Effector memory CD8-positive, alpha-beta T cell (primary cell): ENCODE results near the gene ACAD11.
"Not testable (repeated sequence)": the region's sequence is repeated elsewhere in the genome, so short reads cannot be mapped to it uniquely, and the experiment has no call there.

ENCODE experiments used
- ATAC-seq: fragments of 150-1000 bp; cut with Tn5 transposase; replicated peaks from 2 replicates; pipeline ENCODE4 v1.10.0; 2021; ENCODE audit warnings: mild to moderate bottlenecking, moderate library complexity
- DNase-seq, 3 experiments: peaks; one replicate each; pipeline ENCODE4 v3.0.0; 2021
- H3K27ac Mint-ChIP-seq, 2 donors: one replicate each; pipeline ENCODE4 v1.8.0; 2022; ENCODE audit warnings: mild to moderate bottlenecking in 2 of 2, mixed read lengths in 2 of 2, moderate library complexity in 2 of 2
- H3K27me3 Mint-ChIP-seq, 2 donors: one replicate each; pipeline ENCODE4 v1.8.0; 2022; ENCODE audit warnings: mixed read lengths in 2 of 2
- H3K36me3 Mint-ChIP-seq: one replicate; pipeline ENCODE4 v1.8.0; 2022; ENCODE audit warnings: mild to moderate bottlenecking, moderate library complexity, mixed read lengths; ENCODE audit not compliant: insufficient read depth
- H3K4me1 Mint-ChIP-seq, 2 donors: one replicate each; pipeline ENCODE4 v1.8.0; 2022; ENCODE audit warnings: low read depth in 2 of 2, mixed read lengths in 2 of 2
- H3K4me3 Mint-ChIP-seq, 2 donors: one replicate each; pipeline ENCODE4 v1.8.0; 2022; ENCODE audit warnings: mild to moderate bottlenecking in 2 of 2, mixed read lengths in 2 of 2, moderate library complexity in 2 of 2
- H3K9me3 Mint-ChIP-seq, 2 donors: one replicate each; pipeline ENCODE4 v1.8.0; 2022; ENCODE audit warnings: mixed read lengths in 2 of 2

The ACAD11 gene

GRCh38 chr3:132573797-132574211 is 85.8 kb downstream of the ACAD11 start:
- Mint-ChIP-seq H3K9me3 (no peaks in the 10 kb centered on the region), H3K27me3 (no peaks in the 10 kb centered on the region), H3K4me3 (no peak overlapping the region), H3K27ac (no peak overlapping the region), H3K36me3 (peaks cover 18% of the 10 kb centered on the region), H3K4me1 (no peaks in the 10 kb centered on the region)
- no peak for ATAC-seq
- DNase-seq = no peak

GRCh38 chr3:132570016-132570415 is 89.6 kb downstream of the ACAD11 start:
- Mint-ChIP-seq H3K9me3 (no peaks in the 10 kb centered on the region), H3K27ac (no peak overlapping the region), H3K36me3 (peaks cover 9% of the 10 kb centered on the region), H3K27me3 (no peaks in the 10 kb centered on the region), H3K4me3 (no peak overlapping the region), H3K4me1 (no peaks in the 10 kb centered on the region)
- DNase-seq (no peak), ATAC-seq (no peak)

- no peaks in the 10 kb centered on the region for H3K9me3 Mint-ChIP-seq
- H3K4me1 Mint-ChIP-seq = no peaks in the 10 kb centered on the region
- no peaks in the 10 kb centered on the region for H3K27me3 Mint-ChIP-seq
- ATAC-seq (no peak), DNase-seq (no peak)
- H3K36me3 Mint-ChIP-seq = peaks cover 7% of the 10 kb centered on the region
- H3K27ac Mint-ChIP-seq = no peak overlapping the region
- no peak overlapping the region for H3K4me3 Mint-ChIP-seq
Observed at GRCh38 chr3:132569580-132569979, 90.0 kb downstream of the ACAD11 start.

GRCh38 chr3:132569153-132569552 is 90.5 kb downstream of the ACAD11 start:
- Mint-ChIP-seq H3K9me3 (no peaks in the 10 kb centered on the region), H3K4me1 (no peaks in the 10 kb centered on the region), H3K4me3 (no peak overlapping the region), H3K27ac (no peak overlapping the region), H3K27me3 (no peaks in the 10 kb centered on the region), H3K36me3 (peaks cover 7% of the 10 kb centered on the region)
- ATAC-seq (no peak), DNase-seq (no peak)

GRCh38 chr3:132568422-132568821 is 91.2 kb downstream of the ACAD11 start:
- ATAC-seq (no peak), DNase-seq (no peak)
- H3K27ac Mint-ChIP-seq = peak overlapping the region in 1 of 2 donors; percentile 19
- H3K9me3 Mint-ChIP-seq = no peaks in the 10 kb centered on the region
- H3K36me3 Mint-ChIP-seq = peaks cover 7% of the 10 kb centered on the region
- no peaks in the 10 kb centered on the region for H3K4me1 Mint-ChIP-seq
- no peak overlapping the region for H3K4me3 Mint-ChIP-seq
- no peaks in the 10 kb centered on the region for H3K27me3 Mint-ChIP-seq

GRCh38 chr3:132564070-132564465 is 95.5 kb downstream of the ACAD11 start:
- no peaks in the 10 kb centered on the region for H3K4me1 Mint-ChIP-seq
- H3K36me3 Mint-ChIP-seq = peaks cover 3% of the 10 kb centered on the region
- no peak for DNase-seq
- no peak for ATAC-seq
- H3K9me3 Mint-ChIP-seq = no peaks in the 10 kb centered on the region
- H3K4me3 Mint-ChIP-seq = no peak overlapping the region
- H3K27ac Mint-ChIP-seq = no peak overlapping the region
- H3K27me3 Mint-ChIP-seq = no peaks in the 10 kb centered on the region

- Mint-ChIP-seq H3K4me3 (no peak overlapping the region), H3K4me1 (no peaks in the 10 kb centered on the region), H3K9me3 (no peaks in the 10 kb centered on the region), H3K27ac (no peak overlapping the region), H3K36me3 (peaks cover 3% of the 10 kb centered on the region), H3K27me3 (no peaks in the 10 kb centered on the region)
- DNase-seq = no peak
- no peak for ATAC-seq
Observed at GRCh38 chr3:132563420-132564069, 96.1 kb downstream of the ACAD11 start.

GRCh38 chr3:132561003-132561402 is 98.6 kb downstream of the ACAD11 start:
- Mint-ChIP-seq H3K9me3 (no peaks in the 10 kb centered on the region), H3K4me1 (no peaks in the 10 kb centered on the region), H3K4me3 (no peak overlapping the region), H3K27me3 (no peaks in the 10 kb centered on the region), H3K27ac (no peak overlapping the region), H3K36me3 (peaks cover 3% of the 10 kb centered on the region)
- ATAC-seq = no peak
- no peak for DNase-seq

GRCh38 chr3:132556508-132557159 is 103.0 kb downstream of the ACAD11 start:
- no peak for DNase-seq
- no peaks in the 10 kb centered on the region for H3K9me3 Mint-ChIP-seq
- ATAC-seq = no peak
- H3K27me3 Mint-ChIP-seq = no peaks in the 10 kb centered on the region
- no peak overlapping the region for H3K27ac Mint-ChIP-seq
- no peak overlapping the region for H3K4me3 Mint-ChIP-seq
- H3K36me3 Mint-ChIP-seq = no peaks in the 10 kb centered on the region
- H3K4me1 Mint-ChIP-seq = no peaks in the 10 kb centered on the region

GRCh38 chr3:132556036-132556386 is 103.6 kb downstream of the ACAD11 start:
- H3K36me3 Mint-ChIP-seq, DNase-seq, H3K27me3 Mint-ChIP-seq, H3K27ac Mint-ChIP-seq, H3K9me3 Mint-ChIP-seq, H3K4me1 Mint-ChIP-seq, H3K4me3 Mint-ChIP-seq, ATAC-seq: not testable (repeated sequence)

- Mint-ChIP-seq H3K36me3 (no peaks in the 10 kb centered on the region), H3K27ac (no peak overlapping the region), H3K4me1 (peaks cover 0 to under 1% of the 10 kb centered on the region in 2 donors), H3K27me3 (no peaks in the 10 kb centered on the region), H3K9me3 (no peaks in the 10 kb centered on the region), H3K4me3 (no peak overlapping the region)
- DNase-seq (no peak), ATAC-seq (no peak)
Observed at GRCh38 chr3:132555306-132556035, 104.1 kb downstream of the ACAD11 start.

GRCh38 chr3:132554437-132554836 is 105.2 kb downstream of the ACAD11 start:
- Mint-ChIP-seq H3K36me3 (no peaks in the 10 kb centered on the region), H3K4me3 (no peak overlapping the region), H3K9me3 (no peaks in the 10 kb centered on the region), H3K27me3 (no peaks in the 10 kb centered on the region), H3K27ac (peak overlapping the region in 1 of 2 donors; percentile 5), H3K4me1 (peaks cover 4 to 7% of the 10 kb centered on the region in 2 donors)
- DNase-seq (no peak), ATAC-seq (no peak)

- peaks cover 4 to 7% of the 10 kb centered on the region in 2 donors for H3K4me1 Mint-ChIP-seq
- no peaks in the 10 kb centered on the region for H3K36me3 Mint-ChIP-seq
- DNase-seq (no peak), ATAC-seq (no peak)
- no peaks in the 10 kb centered on the region for H3K9me3 Mint-ChIP-seq
- no peak overlapping the region for H3K27ac Mint-ChIP-seq
- H3K27me3 Mint-ChIP-seq = no peaks in the 10 kb centered on the region
- H3K4me3 Mint-ChIP-seq = no peak overlapping the region
Observed at GRCh38 chr3:132553826-132554225, 105.8 kb downstream of the ACAD11 start.
